Measurements from ENCODE around the gene ACTR3C. TPM values are rescaled to one million over a fixed set of nuclear protein-coding genes. Genes with fewer than 3 reads are reported as not detected.
A peak's percentile ranks its signal among the peaks of the same experiment; 100 is the strongest.

ACTR3C gene
- total and polyA plus RNA-seq, 10 of the 15 experiments (the other 5 are each of a cell fraction or from before 2014, with no cell fraction given): 2.0 to 10.2 (median 6.3) TPM

DNA sequence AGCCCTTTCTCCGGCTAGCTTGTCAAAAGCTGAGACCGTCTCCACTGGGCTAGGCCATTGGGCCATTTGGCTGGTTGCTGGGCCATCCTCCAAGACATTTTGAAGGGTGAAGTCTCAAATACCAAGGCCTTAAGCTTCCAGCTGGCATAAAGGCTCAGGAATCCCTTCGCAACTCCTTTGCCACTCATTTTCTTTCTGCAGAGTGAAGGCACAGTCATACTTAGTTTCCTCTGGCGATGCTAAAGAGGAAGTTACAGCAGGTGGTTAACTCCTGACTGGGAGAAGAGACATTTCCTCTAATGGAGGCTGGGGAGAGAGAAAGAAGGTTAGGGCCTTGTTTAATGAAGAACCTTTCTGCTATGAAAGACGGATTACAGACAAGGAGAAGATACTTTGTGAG is 40.5 kb upstream of the ACTR3C start:
- FAIRE-seq (peak; percentile 59), DNase-seq (ENCODE audit: low read depth, low spot score) (no peak), ATAC-seq (peak; percentile 32)
- peaks cover 26% of the 10 kb centered on the region for H3K4me1 ChIP-seq (ENCODE audit: control insufficient read depth, insufficient read depth, low read length)
- H3K79me2 ChIP-seq (ENCODE audit: control insufficient read depth, insufficient read depth, low read length): peaks cover 13% of the 10 kb centered on the region
- no peaks in the 10 kb centered on the region for H3K36me3 ChIP-seq (ENCODE audit: control insufficient read depth in 2 of 2, insufficient read depth in 2 of 2, low read length in 1 of 2)
- no TSS peak for BruUV-seq (replicated peaks)
- no peak overlapping the region for H3K9ac ChIP-seq (ENCODE audit: control insufficient read depth, insufficient read depth, low read length)
- SMC1A ChIA-PET (ENCODE audit: uncharacterized antibody, unreplicated experiment): interaction anchor here (1.2 to 2.7 kb wide), 2 partner anchors 17 to 43 kb away, joined by 3 to 12 read pairs; no protein-coding TSS in a partner anchor
- CTCF ChIA-PET: interaction anchor here (0.6 to 2.3 kb wide), 5 partner anchors 11 to 70 kb away, joined by 3 to 7 read pairs (median 4); no protein-coding TSS in a partner anchor
- intact Hi-C loops (cut with micrococcal nuclease; ENCODE audit: unreplicated experiment): no loop called here
- no peaks in the 10 kb centered on the region for H3K27me3 ChIP-seq (replicated peaks in 1 of 2; ENCODE audit: control insufficient read depth in 2 of 2, insufficient read depth in 2 of 2, low read length in 1 of 2)
- H3K4me2 ChIP-seq (ENCODE audit: control insufficient read depth, insufficient read depth): peak overlapping the region; percentile 56
- H2AFZ ChIP-seq (ENCODE audit: control insufficient read depth, low read depth, low read length): peak overlapping the region; percentile 42
- in situ Hi-C loops (cut with MboI): loop anchor here (5.0 kb wide), 1 partner anchor 48 kb away; no protein-coding TSS in a partner anchor
- no peaks in the 10 kb centered on the region for H3K9me3 ChIP-seq (replicated peaks; ENCODE audit: control insufficient read depth, insufficient read depth, low read length)
- no peaks in the 10 kb centered on the region for H4K20me1 ChIP-seq (ENCODE audit: control insufficient read depth, insufficient read depth)
- H3K4me3 ChIP-seq: no peak overlapping the region
- POLR2A ChIA-PET: interaction anchor here (0.9 kb wide), 1 partner anchor 14 kb away, joined by 4 read pairs; no protein-coding TSS in a partner anchor
- RAD21 ChIA-PET (ENCODE audit: unreplicated experiment): interaction anchor here (1.0 to 1.3 kb wide), 2 partner anchors 21 to 43 kb away, joined by 3 to 4 read pairs; a partner anchor contains a TSS
- peak overlapping the region; percentile 18; the same call in 1 of the 2 replicates for H3K27ac ChIP-seq (ENCODE audit: control insufficient read depth, insufficient read depth)
- WGBS (ENCODE audit: insufficient coverage, insufficient replicate concordance, low lambda C conversion rate, missing lambda C conversion rate): 11% methylated on average over 5 of the region's 5 CpGs
- TF ChIP-seq SUPT20H (IDR thresholded peaks at IDR 0.05; ENCODE audit: borderline replicate concordance, control insufficient read depth, low read depth, low read length) (no peak), YY1 (IDR thresholded peaks at IDR 0.05; ENCODE audit: low read depth, low read length) (peak; percentile 61; the same call in 1 of the 2 replicates), JUNB (IDR thresholded peaks at IDR 0.05) (peak; percentile 39; the same call in 1 of the 2 replicates), NBN (IDR thresholded peaks at IDR 0.05) (0 out of 2 replicates have a peak, but pooled peaks have one; percentile 35), MTA2 (IDR thresholded peaks at IDR 0.05; ENCODE audit: low read depth) (0 out of 2 replicates have a peak, but pooled peaks have one; percentile 28), RELB (IDR thresholded peaks at IDR 0.05; ENCODE audit: low read depth) (peak; percentile 44; the same call in 1 of the 2 replicates), ZBED1 (IDR thresholded peaks at IDR 0.05; ENCODE audit: borderline replicate concordance) (no peak), RUNX3 (IDR thresholded peaks at IDR 0.05; ENCODE audit: low read length) (peak; percentile 50; the same call in 1 of the 2 replicates), ZBTB33 (IDR thresholded peaks at IDR 0.05) (no peak), NFIC (IDR thresholded peaks at IDR 0.05; ENCODE audit: low read depth, low read length) (peak; percentile 34; the same call in 1 of the 2 replicates), ZNF384 (IDR thresholded peaks at IDR 0.05; ENCODE audit: borderline replicate concordance, low read depth, low read length) (no peak), RAD21 (IDR thresholded peaks at IDR 0.05; ENCODE audit: insufficient read depth, low read depth, low read length) (no peak), EED (IDR thresholded peaks at IDR 0.05; ENCODE audit: low read depth) (peak; percentile 84), IKZF1 (conservative IDR thresholded peaks at IDR 0.05) (peak; percentile 69; the same call in 1 of the 2 replicates), KAT2A (conservative IDR thresholded peaks at IDR 0.05; ENCODE audit: control insufficient read depth, low read depth, low read length) (no peak), ETV6 (conservative IDR thresholded peaks at IDR 0.05 in 1 of 2, IDR thresholded peaks at IDR 0.05 in 1 of 2; ENCODE audit: borderline replicate concordance in 1 of 2, low read depth in 1 of 2) (peak in 1 of 2 experiments; percentile 61; a peak in 1 of 4 replicates)
- TF ChIP-seq, protein P1, sequence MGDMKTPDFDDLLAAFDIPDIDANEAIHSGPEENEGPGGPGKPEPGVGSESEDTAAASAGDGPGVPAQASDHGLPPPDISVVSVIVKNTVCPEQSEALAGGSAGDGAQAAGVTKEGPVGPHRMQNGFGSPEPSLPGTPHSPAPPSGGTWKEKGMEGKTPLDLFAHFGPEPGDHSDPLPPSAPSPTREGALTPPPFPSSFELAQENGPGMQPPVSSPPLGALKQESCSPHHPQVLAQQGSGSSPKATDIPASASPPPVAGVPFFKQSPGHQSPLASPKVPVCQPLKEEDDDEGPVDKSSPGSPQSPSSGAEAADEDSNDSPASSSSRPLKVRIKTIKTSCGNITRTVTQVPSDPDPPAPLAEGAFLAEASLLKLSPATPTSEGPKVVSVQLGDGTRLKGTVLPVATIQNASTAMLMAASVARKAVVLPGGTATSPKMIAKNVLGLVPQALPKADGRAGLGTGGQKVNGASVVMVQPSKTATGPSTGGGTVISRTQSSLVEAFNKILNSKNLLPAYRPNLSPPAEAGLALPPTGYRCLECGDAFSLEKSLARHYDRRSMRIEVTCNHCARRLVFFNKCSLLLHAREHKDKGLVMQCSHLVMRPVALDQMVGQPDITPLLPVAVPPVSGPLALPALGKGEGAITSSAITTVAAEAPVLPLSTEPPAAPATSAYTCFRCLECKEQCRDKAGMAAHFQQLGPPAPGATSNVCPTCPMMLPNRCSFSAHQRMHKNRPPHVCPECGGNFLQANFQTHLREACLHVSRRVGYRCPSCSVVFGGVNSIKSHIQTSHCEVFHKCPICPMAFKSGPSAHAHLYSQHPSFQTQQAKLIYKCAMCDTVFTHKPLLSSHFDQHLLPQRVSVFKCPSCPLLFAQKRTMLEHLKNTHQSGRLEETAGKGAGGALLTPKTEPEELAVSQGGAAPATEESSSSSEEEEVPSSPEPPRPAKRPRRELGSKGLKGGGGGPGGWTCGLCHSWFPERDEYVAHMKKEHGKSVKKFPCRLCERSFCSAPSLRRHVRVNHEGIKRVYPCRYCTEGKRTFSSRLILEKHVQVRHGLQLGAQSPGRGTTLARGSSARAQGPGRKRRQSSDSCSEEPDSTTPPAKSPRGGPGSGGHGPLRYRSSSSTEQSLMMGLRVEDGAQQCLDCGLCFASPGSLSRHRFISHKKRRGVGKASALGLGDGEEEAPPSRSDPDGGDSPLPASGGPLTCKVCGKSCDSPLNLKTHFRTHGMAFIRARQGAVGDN (IDR thresholded peaks at IDR 0.05): peak; percentile 47; the same call in 1 of the 2 replicates
